GM19438 (cell line): ENCODE results near the gene TMEM109.
A peak's percentile ranks its signal among the peaks of the same experiment; 100 is the strongest.

ENCODE experiments used
- ATAC-seq: cut with Tn5 transposase; IDR thresholded peaks from one replicate; pipeline ENCODE4 v1.9.1; 2021; ENCODE audit warnings: low read depth; ENCODE audit not compliant: unreplicated experiment

Gene TMEM109

DNA sequence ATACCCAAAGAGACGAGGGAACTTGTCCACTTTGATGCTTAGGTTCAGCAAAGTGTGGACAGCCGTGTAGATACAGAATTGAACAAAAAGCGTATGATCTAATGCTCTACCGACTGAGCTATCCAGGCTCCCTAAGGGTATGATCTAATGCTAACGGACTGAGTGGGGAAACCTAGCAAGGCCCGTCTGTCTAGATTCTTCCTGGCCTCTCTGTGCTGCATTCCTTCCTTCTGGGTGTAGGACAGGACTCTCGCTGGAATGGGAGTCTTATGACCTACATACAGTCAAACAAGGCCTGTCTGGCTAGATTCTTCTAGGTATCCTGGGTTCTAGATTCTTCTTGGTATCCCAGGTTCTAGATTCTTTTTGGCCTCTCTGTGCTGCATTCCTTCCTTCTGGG, 46.4 kb downstream of the TMEM109 start:
- ATAC-seq: no peak

DNA sequence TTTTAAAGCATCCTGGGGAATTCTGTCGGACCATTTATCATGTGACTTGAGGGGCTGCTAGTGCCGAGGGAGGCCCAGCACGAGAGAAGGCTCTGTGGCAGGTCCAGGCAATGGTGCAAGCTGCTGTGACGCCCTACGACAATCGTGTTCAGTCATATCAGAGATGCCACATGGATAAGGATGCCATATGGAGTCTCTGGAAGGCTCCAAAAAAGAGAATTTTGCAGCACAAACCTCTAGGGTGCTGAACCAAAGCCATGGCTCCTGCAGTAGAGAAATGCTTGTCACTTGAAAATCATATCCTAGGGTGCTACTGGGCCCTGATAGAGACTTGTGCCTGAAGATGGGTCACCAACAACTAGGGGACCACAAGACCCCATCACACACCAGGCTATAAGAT, 50.8 kb downstream of the TMEM109 start:
- ATAC-seq: no peak

DNA sequence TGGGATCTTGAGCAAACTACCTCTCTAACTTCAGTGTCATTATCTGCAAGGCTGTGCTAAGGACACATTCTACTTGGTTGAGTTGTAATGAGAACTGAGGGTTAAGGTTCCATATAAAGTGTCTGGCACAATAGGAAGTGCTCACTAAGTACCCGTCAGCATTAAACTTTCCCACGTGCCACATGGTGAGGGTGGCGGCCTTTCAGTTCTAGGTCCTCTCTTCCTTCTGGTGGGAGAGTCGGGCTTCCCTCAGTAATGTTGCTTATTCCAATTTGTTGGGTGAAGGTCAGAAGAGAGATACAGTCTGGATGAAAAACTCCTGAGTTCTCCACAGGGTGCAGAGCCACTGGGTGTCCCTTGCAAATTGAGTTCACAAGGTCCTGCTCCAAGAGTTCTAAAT, 52.9 kb downstream of the TMEM109 start:
- ATAC-seq: no peak

DNA sequence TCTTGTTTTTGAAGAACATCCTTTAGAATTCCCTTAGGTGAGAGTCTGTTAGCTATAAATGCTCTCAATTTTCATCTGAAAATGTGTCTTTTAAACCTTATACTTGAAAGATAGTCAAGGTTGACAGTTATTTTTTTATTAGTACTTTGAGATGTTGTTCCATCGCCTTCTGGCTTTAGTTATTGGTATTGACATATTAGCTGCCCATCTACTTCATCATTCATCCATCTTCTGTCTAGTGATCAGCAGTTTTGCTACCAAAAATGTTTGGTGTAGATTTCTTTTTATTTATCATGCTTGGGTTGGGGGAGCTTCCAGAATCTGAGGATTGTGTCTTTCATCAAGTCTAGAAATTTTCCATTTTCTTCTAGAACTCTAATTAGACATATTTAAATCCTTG, 54.3 kb downstream of the TMEM109 start:
- no peak for ATAC-seq

DNA sequence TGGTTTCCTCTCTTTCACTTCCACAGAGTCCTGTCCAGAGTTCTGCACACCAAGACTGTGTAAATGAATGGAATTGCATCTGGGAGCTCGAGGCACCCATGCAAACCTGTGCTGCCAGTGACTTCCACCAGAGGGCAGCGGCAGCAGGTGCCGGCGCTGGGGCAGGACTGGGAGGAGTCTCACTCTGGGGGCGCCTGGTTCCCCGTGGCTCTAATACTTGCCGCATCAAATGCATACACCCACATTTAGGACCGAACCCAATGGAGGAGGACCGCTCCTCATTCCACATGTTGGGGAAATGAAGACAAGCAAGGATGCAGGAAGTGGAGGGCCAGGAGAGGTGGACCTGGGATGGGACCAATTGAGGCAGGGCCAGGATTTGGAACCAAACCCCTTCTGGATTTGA, 56.4 kb downstream of the TMEM109 start:
- ATAC-seq: peak; percentile 58

DNA sequence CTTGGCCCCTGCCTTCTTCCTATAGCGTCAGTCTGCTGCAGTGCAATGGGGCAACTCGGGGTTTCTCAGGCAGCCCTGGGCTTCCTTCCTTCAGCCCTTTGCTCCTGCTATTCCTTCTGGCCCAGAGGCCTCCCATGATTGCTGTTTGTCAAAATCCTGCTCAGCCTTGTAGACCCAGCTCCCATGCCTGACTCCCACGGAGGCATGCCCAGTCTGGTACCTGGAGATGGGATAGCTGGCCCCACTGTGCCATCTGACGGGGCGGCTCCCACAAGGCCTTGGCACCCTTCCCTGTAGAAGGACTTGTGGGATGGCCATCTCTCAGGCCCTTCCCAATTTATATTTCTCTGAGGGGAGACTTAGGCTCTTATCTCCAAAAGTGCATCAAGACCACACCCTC, 56.9 kb downstream of the TMEM109 start:
- no peak for ATAC-seq

- ATAC-seq: no peak
These were observed 57.6 kb downstream of the TMEM109 start, which contains the start of gene CD6 for GRCh38 chr11:60971520-60971919. TSS of gene CD6 (plus strand) at chr11:60971680. CDS start at chr11:60971866, 186 bp downstream.

- ATAC-seq: no peak
These were observed 58.4 kb downstream of the TMEM109 start for GRCh38 chr11:60972182-60973030.
